HepG2 (cell line): ENCODE measurements around the gene TRAF3. TPM values are rescaled to one million over a fixed set of nuclear protein-coding genes. Genes with fewer than 3 reads are reported as not detected.

ENCODE experiments used
- CEBPZ ChIP-seq: IDR thresholded peaks from 2 replicates; pipeline ENCODE4 v1.6.1; 2012; ENCODE audit warnings: low read length, improper control_type of control experiment
- HNF4A ChIP-seq: sonication (generic); formaldehyde crosslinking; IDR thresholded peaks from 2 replicates; pipeline ENCODE4 v1.4.0; 2020; ENCODE audit warnings: missing genetic modification reagents
- HNRNPK ChIP-seq: fragments of 200-400 bp; formaldehyde crosslinking; IDR thresholded peaks from 2 replicates; pipeline ENCODE4 v1.6.1; 2018; ENCODE audit warnings: low read length, low read depth, moderate library complexity, mild to moderate bottlenecking; ENCODE audit not compliant: poor library complexity, severe bottlenecking
- HOXD1 ChIP-seq: sonication (generic); formaldehyde crosslinking; IDR thresholded peaks from 2 replicates; pipeline ENCODE4 v1.5.0; 2020; ENCODE audit warnings: missing genetic modification reagents
- MED8 ChIP-seq: sonication (generic); formaldehyde crosslinking; IDR thresholded peaks from 2 replicates; pipeline ENCODE4 v1.8.1; 2023; ENCODE audit warnings: mild to moderate bottlenecking, missing genetic modification reagents; ENCODE audit not compliant: insufficient replicate concordance
- POLR2AphosphoS5 ChIP-seq: IDR thresholded peaks from 2 replicates; pipeline ENCODE4 v1.6.1; 2012; ENCODE audit warnings: low read depth, low read length
- RXRB ChIP-seq: IDR thresholded peaks from 2 replicates; pipeline ENCODE4 v1.6.1; 2016; ENCODE audit warnings: borderline replicate concordance, missing genetic modification reagents, missing compliant biosample characterization
- SNAI1 ChIP-seq: sonication (generic); formaldehyde crosslinking; IDR thresholded peaks from 2 replicates; pipeline ENCODE4 v1.5.0; 2020; ENCODE audit warnings: mild to moderate bottlenecking, missing genetic modification reagents, borderline replicate concordance
- SUZ12 ChIP-seq: fragments of 150-350 bp; IDR thresholded peaks from 2 replicates; pipeline ENCODE4 v1.6.1; 2014; ENCODE audit warnings: low read depth, low read length
- TRIM22 ChIP-seq: fragments of 450-650 bp; IDR thresholded peaks from 2 replicates; pipeline ENCODE4 v1.6.1; 2017
- ZBTB46 ChIP-seq: sonication (generic); formaldehyde crosslinking; IDR thresholded peaks from 2 replicates; pipeline ENCODE4 v1.4.0; 2020; ENCODE audit warnings: mild to moderate bottlenecking, missing genetic modification reagents, borderline replicate concordance
- ZEB1 ChIP-seq: IDR thresholded peaks from 2 replicates; pipeline ENCODE4 v1.6.1; 2012; ENCODE audit warnings: mild to moderate bottlenecking, low read depth, inconsistent platforms; ENCODE audit not compliant: insufficient replicate concordance
- ZFP36L1 ChIP-seq: sonication (generic); formaldehyde crosslinking; IDR thresholded peaks from 2 replicates; pipeline ENCODE4 v1.8.0; 2022; ENCODE audit warnings: mild to moderate bottlenecking, missing genetic modification reagents, moderate library complexity
- ZNF343 ChIP-seq: sonication (generic); formaldehyde crosslinking; IDR thresholded peaks from 2 replicates; pipeline ENCODE4 v1.4.0; 2020; ENCODE audit warnings: mild to moderate bottlenecking, missing genetic modification reagents
- ZNF770 ChIP-seq: sonication (generic); formaldehyde crosslinking; IDR thresholded peaks from 2 replicates; pipeline ENCODE4 v1.5.0; 2020; ENCODE audit warnings: mild to moderate bottlenecking, missing genetic modification reagents
- ZNF879 ChIP-seq: sonication (generic); formaldehyde crosslinking; IDR thresholded peaks from 2 replicates; pipeline ENCODE4 v1.8.1; 2023; ENCODE audit warnings: missing genetic modification reagents
- polyA plus RNA-seq, 8 experiments: library from polyadenylated mRNA; depleted of rRNA in 3 of 8; stranded (reverse) in 7 of 8; unstranded in 1 of 8; fragments of >200 nt; fragmentation: Illumina TruSeq in 4 of 8; extraction: Trizol in 4 of 8; gene quantifications; 2 replicates each; pipeline versions ENCODE4 v1.2.1 to v1.2.3, GENCODE V29; 2011 to 2016; ENCODE audit warnings: low read depth in 4 of 8, missing spikeins in 1 of 8, mixed read lengths in 1 of 8; ENCODE audit not compliant: insufficient read depth in 1 of 8
- total RNA-seq, 5 experiments: library from RNA; depleted of rRNA; stranded (reverse); fragments of >200 nt; fragmentation: Illumina TruSeq; extraction: Trizol; gene quantifications; 2 replicates each; pipeline ENCODE4 v1.2.3, GENCODE V29; 2016; ENCODE audit warnings: low read depth in 1 of 5
- TF ChIP-seq, protein P1 (sequence below): sonication (generic); formaldehyde crosslinking; IDR thresholded peaks from 2 replicates; pipeline ENCODE4 v1.4.0; 2020; ENCODE audit warnings: low read depth, mild to moderate bottlenecking, missing genetic modification reagents

The TRAF3 gene
- total and polyA plus RNA-seq, 2 of the 13 experiments (the other 11 are each of a cell fraction or from before 2014, with no cell fraction given), result 6.9 to 12.2 TPM

DNA sequence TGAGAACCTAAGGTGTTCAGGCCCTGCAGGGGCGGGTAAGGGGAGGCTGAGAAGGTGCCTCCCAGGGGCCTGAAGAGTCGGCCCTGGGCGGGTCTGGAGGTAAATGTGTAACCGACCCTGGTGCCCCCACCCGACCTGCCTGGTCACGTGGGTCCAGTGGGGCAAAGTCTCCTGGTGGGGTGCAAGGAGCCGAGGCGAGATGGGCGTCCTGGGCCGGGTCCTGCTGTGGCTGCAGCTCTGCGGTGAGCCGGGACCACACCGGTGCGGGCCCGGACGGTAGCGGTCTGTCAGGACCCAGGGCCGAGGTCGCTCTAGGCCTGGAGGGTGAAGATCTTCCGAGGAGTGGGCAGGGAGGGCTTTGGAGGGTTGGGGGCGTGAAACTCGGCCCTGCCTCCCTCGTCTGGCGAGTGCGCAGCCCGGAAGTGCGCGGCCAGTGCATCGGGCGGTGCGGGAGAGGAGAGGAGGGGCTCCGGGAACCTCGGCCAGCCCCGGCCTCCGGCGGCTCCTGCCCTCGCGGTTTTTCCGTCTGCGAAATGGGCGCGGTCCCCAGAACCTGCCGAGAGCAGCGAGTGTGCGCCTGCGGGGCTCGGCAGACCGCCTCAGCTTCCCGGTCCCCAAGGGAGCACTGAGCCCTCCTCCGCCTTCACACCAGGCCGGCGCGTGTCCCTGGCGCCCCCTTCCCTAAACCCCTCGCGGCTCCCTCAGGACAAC is 145.4 kb downstream of the TRAF3 start, which contains the start of gene AMN (continued):
- TF ChIP-seq ZBTB46 (CRISPR knock-in tag), result no peak
- no peak for TF ChIP-seq CEBPZ
- peak; percentile 85 for TF ChIP-seq MED8 (CRISPR knock-in tag)
- TF ChIP-seq RXRB (CRISPR knock-in tag), result peak; percentile 75
- peak; percentile 85 for TF ChIP-seq HNRNPK
- TF ChIP-seq TRIM22, result no peak
- TF ChIP-seq, protein P1, sequence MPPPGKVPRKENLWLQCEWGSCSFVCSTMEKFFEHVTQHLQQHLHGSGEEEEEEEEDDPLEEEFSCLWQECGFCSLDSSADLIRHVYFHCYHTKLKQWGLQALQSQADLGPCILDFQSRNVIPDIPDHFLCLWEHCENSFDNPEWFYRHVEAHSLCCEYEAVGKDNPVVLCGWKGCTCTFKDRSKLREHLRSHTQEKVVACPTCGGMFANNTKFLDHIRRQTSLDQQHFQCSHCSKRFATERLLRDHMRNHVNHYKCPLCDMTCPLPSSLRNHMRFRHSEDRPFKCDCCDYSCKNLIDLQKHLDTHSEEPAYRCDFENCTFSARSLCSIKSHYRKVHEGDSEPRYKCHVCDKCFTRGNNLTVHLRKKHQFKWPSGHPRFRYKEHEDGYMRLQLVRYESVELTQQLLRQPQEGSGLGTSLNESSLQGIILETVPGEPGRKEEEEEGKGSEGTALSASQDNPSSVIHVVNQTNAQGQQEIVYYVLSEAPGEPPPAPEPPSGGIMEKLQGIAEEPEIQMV (CRISPR knock-in tag), result no peak
- peak; percentile 89 for TF ChIP-seq ZNF770
- TF ChIP-seq ZNF879 (CRISPR knock-in tag), result 0 out of 2 replicates have a peak, but pooled peaks have one; percentile 17
- no peak for TF ChIP-seq ZFP36L1
- TF ChIP-seq ZEB1, result no peak
- peak; percentile 21; the same call in 1 of the 2 replicates for TF ChIP-seq HOXD1
- peak; percentile 95 for TF ChIP-seq POLR2AphosphoS5
- peak; percentile 96 for TF ChIP-seq HNF4A
- TF ChIP-seq SUZ12, result no peak
- TF ChIP-seq ZNF343 (CRISPR knock-in tag), result no peak
- no peak for TF ChIP-seq SNAI1 (CRISPR knock-in tag)
